HG02798 (cell line): ENCODE data around the gene SLC25A30.
"Not testable (repeated sequence)": the region's sequence is repeated elsewhere in the genome, so short reads cannot be mapped to it uniquely, and the experiment has no call there.

ENCODE experiments used
- ATAC-seq: cut with Tn5 transposase; IDR thresholded peaks from one replicate; pipeline ENCODE4 v1.9.1; 2021; ENCODE audit warnings: mild to moderate bottlenecking; ENCODE audit not compliant: unreplicated experiment, poor library complexity

SLC25A30 gene

GRCh38 chr13:45433381-45433790 is 15.2 kb upstream of the SLC25A30 start:
- ATAC-seq = no peak

- no peak for ATAC-seq
These were observed 14.7 kb upstream of the SLC25A30 start for GRCh38 chr13:45432737-45433380.

DNA sequence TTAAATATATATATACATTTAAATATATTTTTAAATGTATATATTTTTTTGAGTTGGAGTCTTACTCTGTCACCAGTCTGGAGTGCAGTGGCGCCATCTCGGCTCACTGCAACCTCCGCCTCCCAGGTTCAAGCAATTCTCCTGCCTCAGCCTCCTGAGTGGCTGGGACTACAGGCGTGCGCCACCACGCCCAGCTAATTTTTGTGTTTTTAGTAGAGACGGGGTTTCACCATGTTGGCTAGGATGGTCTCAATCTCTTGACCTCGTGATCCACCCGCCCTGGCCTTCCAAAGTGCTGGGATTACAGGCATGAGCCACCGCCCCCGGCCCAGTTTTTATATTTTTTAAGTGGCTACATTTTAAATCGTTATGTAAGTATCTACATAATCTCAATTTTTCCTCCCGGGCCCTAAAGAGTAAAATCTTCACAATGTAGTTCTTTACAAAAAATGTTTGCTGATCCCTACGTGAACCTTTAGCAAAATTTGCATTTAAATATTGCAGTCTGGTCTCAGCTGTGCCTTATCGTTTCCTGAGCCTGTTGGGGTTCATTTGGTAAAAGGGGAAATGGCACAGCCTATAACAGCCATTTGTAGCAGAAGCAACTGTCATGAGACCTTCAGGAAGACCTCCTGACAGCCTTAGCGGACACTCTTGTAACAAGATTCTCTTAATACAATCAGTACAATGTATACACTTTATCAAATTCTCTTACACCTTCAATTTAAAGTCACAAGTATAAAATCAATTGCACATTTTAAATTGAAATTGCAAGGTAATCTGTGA is 8.1 kb upstream of the SLC25A30 start:
- ATAC-seq = not testable (repeated sequence)

DNA sequence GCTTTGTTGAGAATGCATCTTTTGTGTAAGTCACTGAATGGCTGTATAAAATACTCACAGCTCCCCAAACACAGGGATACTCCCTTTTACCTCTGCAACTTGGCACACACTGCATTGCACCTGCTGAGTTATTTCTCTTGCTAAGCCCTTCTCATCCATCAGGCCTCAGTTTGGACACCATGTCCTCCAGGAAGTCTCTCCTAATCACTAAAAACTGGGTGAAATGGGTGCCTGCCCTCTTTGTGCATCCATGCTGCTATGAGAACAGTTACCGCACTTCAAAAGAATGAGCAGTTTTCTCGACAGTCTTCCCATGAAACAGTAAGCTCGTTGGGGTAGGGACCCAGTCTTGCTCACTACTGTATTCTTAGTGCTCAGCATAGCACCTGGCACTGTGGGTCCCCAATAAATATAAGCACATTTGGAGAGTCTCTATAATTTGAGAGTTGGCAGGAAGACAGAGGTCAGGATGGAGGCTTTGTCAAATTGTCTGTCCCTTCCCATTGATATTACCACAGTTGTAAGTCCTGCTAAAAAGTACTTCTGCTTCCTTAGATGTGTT is 4.6 kb upstream of the SLC25A30 start:
- ATAC-seq = no peak

GRCh38 chr13:45419945-45420344 is 1.8 kb upstream of the SLC25A30 start:
- ATAC-seq = no peak

GRCh38 chr13:45419389-45419788 is 1.2 kb upstream of the SLC25A30 start:
- not testable (repeated sequence) for ATAC-seq

DNA sequence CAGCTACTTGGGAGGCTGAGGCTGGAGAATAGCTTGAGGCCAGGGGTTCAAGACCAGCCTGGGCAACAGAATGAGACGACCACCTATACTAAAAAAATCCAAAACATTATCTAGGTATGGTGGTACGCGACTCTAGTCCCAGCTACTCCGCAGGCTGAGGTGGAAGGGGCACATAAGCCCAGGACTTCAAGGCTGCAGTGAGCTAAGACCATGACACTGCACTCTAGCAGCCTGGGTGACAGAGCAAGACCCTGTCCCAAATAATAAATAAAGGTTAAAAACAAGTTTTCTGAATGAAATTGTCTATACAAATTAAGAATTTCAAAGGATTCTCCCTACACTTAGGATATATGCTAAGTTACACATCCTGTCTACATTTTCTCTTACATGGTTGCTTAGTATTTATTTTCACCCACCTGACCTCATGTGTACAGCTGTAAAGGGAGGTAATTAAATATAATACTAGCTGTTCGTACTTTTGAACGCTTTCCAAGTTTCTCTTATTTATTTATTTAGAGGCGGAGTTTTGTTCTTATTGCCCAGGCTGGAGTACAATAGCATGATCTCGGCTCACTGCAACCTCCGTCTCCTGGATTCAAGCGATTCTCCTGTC is 1.6 kb downstream of the SLC25A30 start:
- no peak for ATAC-seq

GRCh38 chr13:45415112-45415511 is 3.1 kb downstream of the SLC25A30 start:
- ATAC-seq = no peak

GRCh38 chr13:45413826-45414307 is 4.3 kb downstream of the SLC25A30 start:
- ATAC-seq = no peak

- ATAC-seq = no peak
These were observed 5.7 kb downstream of the SLC25A30 start for GRCh38 chr13:45412274-45413049.

DNA sequence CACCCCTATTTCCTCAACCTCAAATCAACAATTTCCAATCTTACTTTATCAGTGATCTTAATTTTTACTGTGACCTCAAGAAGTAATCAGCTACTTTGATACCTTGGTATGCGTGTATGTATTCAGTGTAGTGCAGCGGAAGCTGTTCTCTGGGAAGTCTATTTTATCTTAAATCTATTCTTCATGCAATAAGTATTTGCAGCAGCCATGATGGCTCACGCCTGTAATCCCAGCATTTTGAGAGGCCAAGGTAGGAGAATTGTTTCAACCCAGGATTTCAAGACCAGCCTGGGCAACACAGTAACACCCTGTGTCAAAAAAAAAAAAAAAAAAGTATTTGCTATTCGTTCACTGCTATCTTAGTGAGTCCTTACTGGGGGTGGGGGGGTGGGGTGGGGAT is 6.5 kb downstream of the SLC25A30 start:
- no peak for ATAC-seq

DNA sequence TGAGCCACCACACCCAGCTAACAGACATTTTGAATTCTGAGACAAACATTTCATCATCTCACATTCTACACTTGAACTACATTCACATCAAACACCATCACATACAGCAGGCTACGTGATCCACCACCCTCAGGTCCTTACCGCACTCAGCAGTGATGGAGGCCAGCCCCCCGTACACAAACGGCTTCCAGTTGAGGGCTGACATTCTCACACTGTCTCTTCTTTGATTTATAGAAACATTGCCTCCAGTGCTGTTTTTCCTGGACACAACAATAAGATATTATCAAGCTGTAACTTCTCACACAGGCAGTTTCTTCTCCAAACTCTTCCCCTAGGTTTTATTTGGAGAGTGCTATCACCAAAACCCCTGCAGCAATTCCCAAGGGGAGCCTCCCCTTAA is 7.0 kb downstream of the SLC25A30 start:
- no peak for ATAC-seq

DNA sequence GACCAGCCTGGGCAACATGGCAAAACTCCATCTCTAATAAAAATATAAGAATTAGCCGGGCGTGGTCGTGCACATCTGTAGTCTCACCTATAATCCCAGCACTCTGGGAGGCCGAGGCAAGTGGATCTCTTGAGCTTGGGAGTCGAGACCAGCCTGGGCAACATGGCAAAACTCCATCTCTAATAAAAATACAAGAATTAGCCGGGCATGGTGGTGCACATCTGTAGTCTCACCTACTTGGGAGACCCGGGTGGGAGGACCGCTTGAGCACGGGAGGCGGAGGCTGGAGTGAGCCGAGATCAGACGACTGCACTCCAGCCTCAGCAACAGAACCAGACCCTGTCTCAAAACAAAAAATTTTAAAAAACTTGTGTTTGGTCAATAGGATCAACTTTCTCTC is 7.7 kb downstream of the SLC25A30 start:
- no peak for ATAC-seq

DNA sequence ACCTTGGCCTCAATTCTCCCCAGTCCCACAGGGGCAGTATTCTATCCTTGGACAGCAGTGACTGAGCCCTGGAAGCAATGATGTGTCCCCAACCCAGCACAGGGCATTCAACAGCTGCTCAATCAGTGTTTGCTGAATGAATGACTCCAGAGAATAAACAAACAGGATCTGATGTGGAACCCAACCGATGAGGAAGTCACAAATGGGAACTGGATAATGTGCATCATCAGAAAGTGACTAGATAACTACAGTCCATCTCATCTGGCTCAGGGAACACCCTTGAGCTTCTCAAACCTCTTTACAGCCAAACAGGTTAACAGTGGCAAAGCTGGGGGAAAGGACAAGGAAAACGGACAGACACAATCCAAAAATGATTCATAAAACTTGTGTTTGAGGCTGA is 8.2 kb downstream of the SLC25A30 start:
- ATAC-seq = no peak

- ATAC-seq = no peak
These were observed 11.8 kb downstream of the SLC25A30 start for GRCh38 chr13:45406421-45406820.

- ATAC-seq = no peak
These were observed 15.1 kb downstream of the SLC25A30 start for GRCh38 chr13:45403081-45403480.

- ATAC-seq = no peak
These were observed 15.5 kb downstream of the SLC25A30 start for GRCh38 chr13:45402641-45403040.

DNA sequence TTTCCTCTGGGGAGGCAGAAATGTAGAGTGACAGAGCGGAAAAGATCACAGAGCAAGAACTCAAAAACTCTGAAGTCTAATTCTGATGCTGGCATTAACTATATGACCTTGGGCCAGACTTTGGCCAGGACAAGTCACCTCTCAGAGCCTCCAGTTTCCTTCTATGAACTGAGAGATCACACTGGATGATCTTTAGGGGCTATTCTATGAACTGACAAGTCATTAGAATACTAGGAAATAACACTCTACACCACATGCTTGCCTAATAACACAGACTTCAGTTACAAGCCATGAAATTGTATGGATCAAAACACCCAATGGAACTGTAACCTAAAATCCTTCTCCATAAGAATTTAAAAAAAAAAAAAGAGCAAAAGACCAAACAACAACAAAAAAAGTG is 16.9 kb downstream of the SLC25A30 start:
- no peak for ATAC-seq

GRCh38 chr13:45398877-45399276 is 19.3 kb downstream of the SLC25A30 start:
- no peak for ATAC-seq

DNA sequence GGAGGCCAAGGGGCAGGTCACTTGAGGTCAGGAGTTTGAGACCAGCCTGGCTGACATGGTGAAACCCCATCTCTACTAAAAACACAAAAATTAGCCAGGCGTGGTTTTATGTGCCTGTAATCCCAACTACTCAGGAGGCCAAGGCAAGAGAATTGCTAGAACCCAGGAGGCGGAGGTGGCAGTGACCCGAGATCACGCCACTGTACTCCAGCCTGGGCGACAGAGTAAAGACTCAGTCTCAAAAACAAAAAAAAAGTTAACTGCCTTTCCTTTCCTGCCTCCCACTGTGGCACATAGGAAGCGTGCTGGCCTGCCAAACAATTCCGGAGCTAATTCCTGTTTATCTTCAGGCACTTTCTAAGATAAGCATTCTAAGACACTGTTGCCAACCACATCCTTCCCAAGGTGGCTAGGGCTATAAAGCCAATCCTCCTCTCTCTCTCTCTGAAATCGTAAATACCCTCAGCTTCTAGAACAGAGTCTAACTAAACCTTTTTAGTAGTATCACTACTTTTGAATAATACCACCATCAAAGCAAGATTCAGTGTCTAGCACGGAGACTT is 21.6 kb downstream of the SLC25A30 start:
- ATAC-seq = no peak
